Ureter (tissue), 1 donor: ENCODE results near the gene PRKAB1. TPM values are rescaled to one million over a fixed set of nuclear protein-coding genes. Genes with fewer than 3 reads are reported as not detected.

ENCODE experiments used
- DNase-seq: peaks from one replicate; pipeline ENCODE4 v3.0.0-alpha.2; 2020; ENCODE audit warnings: low spot score
- total RNA-seq: library from RNA; stranded (reverse); gene quantifications from one replicate; pipeline ENCODE4 v1.2.4, GENCODE V29; 2023
- donor health status: DM: yes; HTN: yes; CAD: no.

PRKAB1 gene
- total RNA-seq, 1 donor from 2014 or later: 72.3 TPM

DNA sequence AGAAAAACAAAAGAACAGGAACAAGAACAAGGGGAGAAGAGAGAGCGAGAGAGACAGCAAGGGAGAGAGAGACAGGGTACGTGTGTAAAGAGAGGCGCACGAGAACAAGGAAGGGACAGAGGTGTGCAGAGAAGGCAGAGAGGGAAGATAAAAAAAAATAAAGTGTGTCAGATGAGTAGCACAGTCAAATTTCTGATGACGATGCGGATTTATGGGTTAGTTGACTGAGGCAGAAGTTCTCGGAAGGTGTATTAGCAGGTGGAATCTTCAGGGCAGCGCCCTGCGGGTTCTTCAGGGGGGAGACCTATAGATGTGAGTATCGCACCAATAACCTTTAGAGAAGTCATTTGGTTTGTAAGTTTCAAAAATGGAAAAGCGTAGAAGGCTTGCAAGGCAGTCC, 44.8 kb downstream of the PRKAB1 start:
- no peak for DNase-seq

DNA sequence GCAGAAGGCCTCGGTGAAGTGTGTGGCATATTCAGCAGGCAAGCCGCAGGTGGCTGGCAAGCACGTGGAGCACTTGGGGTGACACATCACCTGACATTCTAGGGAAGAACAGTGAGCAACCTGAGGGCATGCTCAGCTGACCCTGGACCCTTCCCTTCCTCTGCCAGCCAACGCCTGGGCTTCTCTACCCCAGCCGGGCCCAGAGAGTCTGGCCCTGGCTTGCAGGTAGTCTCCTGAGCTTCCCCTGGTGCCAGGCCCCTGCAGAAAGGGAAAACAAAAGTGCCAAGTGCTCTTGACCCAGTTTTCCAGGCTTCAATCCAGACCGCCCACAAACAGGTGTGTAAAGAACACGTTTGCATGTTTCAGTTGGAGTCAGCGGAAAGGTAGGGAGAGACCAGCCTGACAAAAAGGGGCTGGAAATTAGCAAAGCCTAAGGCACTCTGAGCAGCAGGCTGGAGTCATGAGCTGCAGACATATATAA, 45.7 kb downstream of the PRKAB1 start:
- DNase-seq: no peak

DNA sequence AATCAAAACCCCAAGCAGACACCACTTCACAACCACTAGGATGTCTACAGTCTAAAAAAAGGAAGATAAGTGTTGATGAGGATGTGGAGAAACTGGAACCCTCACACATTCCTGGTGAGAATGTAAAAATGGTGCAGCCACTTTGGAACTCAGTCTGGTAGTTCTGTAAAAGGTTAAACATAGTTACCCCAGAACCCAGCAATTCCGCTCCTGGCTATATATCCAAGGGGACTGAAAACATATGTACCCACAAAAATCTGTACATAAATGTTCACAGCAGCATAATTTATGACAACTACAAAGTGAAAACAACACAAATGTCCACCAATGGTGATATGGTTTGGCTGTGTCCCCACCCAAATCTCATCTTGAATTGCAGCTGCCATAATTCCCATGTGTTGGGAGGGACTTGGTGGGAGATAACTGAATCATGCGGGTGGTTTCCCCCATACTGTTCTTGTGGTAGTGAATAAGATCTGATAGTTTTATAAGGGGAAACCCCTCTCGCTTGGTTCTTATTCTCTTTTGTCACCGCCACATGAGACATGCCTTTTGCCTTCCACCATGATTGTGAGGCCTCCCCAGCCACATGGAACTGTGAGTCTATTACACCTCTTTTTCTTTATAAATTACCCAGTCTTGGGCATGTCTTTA, 46.8 kb downstream of the PRKAB1 start:
- DNase-seq: no peak

DNA sequence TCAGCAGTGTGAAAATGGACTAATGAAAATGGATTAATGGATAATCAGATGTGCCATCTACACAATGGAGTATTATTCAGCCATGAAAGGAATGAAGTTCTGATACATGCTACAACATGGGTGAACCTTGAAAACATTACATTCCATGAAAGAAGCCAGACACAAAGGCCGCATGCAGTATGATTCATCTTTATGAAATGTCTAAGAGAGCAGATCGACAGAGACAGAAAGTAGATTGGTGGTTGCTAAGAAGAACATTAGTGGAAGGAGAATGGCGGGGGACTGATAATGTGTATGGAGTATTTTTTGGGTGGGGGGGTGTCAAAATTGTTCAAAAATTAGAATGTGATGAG, 47.3 kb downstream of the PRKAB1 start:
- DNase-seq: no peak

DNA sequence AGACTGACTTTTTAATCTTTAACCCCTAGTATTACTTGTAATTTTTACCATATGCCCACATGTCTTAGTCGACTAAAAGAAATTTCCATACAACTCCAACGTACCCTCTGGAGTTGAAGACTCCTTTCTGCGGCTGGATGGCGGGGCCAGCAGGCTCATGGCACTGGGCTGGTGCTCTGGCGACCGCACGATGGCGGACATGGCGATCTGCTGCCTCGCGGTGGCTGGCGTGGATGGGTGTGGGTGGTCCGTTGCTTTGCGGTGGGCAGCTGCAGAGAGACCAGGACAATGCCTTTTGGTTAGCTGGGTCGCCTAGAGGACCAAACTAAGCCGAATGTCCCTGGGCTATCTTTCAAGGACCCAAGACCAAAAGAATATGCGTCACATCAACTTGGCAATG, 50.2 kb downstream of the PRKAB1 start:
- no peak for DNase-seq

DNA sequence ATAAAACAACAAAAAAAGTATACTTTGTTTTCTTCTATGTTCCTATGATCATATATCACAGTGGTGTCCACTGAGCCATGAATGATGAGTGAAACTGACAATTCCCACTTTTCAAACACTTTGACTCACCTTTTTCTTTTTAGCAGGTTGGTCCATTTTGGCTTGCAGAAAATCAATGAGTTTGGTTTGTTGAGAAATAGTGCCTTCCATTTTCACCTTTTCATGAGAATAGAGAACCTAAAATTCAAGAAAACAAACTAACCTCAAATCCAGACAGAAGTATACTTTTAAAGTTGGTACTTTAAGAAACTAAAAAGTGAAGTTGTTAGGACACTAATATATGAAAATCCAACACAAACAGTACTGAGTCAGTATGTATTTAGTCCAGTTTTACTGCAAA, 52.4 kb downstream of the PRKAB1 start:
- DNase-seq: no peak

DNA sequence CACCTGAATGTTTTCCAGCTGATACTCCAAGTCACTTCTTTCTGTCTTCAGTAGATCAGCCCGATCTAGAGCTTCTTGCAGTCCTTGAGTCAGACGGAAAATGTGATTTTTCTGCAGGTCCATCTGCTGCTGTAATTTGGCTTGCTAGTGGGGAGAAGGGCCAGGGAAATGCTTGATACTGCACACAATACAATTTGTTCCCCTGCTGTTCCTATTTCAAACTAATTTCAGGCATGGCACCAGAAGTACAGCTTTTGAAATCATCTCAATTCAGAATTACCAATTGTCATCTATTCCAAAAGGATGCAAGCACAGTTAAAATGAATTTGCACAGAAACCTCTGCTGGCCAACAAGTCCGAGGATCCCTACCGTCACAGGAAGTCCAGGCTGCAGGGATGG, 53.4 kb downstream of the PRKAB1 start:
- no peak for DNase-seq

DNA sequence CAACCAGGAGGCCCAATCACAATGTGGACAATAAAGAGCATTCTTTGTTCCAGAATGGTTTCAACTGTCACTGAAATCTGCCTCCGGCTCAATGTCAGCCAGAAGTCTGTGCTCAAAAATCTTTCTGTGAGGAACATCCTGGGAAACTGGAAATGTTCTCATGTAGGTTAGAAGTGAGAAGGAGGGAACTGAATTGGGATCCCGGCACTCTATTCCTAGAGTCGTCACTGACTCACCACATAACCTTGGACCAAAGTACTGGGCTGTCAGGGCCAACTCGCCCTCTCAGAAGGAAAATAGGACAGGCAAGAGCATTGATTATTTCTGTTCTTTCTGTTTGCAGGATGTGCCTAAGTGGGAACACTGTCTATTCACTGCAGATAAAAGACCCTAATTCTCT, 57.6 kb downstream of the PRKAB1 start:
- DNase-seq: no peak

DNA sequence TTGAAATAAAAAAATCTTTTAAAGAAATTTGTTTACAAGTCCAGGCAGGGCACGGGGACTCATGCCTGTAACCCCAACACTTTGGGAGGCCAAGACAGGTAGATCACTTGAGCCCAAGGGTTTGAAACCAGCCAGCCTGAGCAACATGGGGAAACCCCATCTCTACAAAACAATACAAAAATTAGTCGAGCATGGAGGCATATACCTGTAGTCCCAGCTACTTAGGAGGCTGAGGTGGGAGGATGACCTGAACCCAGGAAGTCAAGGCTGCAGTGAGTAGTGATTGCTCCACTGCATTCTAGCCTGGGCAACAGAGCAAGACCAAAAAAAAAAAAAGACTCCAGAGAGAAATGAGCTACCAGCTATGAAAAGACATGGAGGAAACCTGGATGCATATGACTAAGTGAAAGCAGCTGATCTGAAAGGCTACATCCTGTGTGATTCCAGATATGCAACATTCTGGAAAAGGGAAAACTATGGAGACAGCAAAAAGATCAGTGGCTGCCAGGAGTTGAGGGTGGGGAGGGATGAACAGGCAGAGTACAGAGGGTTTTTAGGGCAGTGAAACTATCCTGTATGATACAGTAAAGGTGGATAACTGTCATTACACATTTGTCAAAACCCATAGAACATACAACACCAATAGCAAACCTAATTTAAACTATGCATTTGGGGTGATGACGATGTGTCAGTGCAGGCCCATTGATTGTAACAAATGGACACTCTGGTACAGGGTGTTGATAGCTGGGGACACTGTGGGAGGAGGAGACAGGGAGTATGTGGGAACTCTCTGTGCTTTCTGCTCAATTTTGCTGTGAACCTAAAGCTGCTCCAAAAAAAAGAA, 59.9 kb downstream of the PRKAB1 start:
- DNase-seq: no peak

DNA sequence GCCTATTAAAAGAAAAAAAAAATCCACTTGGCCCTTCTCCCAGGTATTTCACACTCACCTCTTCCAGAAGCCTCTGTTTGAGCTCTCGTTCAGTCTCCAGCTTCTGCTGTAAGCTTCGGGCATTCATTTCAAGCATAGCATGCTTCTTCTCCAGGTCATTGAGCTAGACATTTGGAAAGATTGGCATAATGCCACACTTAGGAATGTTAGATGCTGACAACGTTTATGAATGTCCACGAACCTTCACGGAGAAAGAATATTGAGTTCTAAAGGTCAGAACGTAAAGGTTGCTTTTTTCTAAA, 60.5 kb downstream of the PRKAB1 start:
- no peak for DNase-seq

DNA sequence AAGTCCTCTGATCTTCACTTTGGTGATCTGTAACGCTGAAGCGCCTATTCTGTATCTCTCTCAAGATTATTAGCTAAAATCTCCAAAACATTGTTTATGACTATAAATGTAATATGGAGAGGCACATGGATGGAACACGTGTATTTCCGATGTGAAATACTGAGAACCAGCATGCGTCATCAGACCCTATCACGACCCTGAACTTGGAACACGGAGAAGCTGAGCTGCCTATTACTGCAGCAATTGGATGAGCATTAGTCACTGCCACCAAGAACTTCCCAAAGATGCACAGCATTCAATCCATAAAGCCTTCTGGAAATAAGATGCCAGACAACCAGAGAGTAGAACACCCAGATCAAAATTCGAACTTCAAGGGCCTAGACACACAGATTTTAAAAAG, 61.9 kb downstream of the PRKAB1 start:
- no peak for DNase-seq

DNA sequence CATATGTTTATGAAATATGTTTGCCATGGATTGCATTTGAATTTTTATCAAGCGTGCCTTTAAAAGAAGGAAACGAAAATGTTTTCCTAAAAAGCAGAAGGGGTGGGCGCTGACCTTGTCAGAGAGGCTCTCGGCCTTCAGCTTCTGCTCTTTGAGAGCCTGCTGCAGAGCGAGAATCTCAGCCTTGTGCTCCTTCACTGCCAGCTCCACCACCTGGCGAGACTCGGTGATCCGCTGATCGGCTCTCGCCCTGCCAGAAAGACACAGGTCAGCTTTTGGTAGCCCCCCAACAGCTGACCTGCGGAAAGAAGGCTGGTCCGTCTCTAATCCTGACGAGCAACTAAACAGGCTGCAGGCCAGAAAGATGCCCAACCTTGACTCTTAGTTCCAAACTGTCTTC, 62.4 kb downstream of the PRKAB1 start:
- DNase-seq: no peak

Other genes starting within 250 kb of the PRKAB1 start
- 2.4 TPM for gene TMEM233, start 74.4 kb upstream of the PRKAB1 start, total RNA-seq
- 4.1 TPM for gene CIT, start 209.2 kb downstream of the PRKAB1 start, total RNA-seq